GM12892 (cell line): ENCODE data around the gene AWAT2.

ENCODE experiments used
- POLR2A ChIP-seq: IDR thresholded peaks from 2 replicates; pipeline ENCODE4 v1.6.1; 2011; ENCODE audit warnings: low read depth, low read length, control low read depth
- POLR2AphosphoS5 ChIP-seq: IDR thresholded peaks from 2 replicates; pipeline ENCODE4 v1.6.1; 2011; ENCODE audit warnings: low read depth, low read length, control low read depth
- TAF1 ChIP-seq: IDR thresholded peaks from 2 replicates; pipeline ENCODE4 v1.6.1; 2011; ENCODE audit warnings: low read depth, mild to moderate bottlenecking, control low read depth, low read length, borderline replicate concordance

DNA sequence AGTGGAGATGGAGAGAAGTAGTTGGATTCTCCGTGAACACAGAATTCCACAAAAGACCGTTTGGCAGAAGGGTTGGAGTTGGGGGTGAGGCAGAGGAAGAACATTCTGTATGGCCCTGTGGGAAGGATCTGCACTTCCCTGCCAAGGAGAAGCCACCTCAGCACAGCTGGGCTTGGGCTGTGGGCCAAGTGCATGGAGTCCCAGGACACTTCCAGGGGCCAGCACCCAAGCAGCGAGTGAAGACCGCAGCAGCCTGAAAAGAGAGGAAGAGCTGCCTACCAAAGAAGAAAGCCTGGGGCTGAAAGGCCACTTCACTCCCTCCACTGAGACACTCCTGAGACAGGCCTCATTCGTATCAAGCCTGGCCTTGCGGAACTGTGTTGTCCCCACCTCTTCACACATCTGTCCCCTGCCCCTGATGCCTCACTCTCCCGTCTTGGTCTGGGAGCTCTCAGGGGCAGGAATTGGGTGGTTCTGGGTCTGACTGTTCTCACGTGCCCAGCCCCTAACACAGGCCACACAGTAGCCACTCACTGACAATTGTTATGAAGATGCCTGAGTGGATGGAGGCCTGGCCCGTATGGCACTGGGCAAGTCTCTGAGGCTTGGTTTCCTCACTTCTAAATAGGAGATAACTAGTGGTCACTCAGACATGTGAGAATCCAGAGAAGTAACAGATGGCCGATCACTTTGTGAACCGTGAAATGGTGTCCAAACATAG, 3.3 kb upstream of the AWAT2 start:
- TF ChIP-seq POLR2A (no peak), POLR2AphosphoS5 (no peak), TAF1 (no peak)
